Spleen (tissue), 7 donors: Measurements from ENCODE around the gene GNB1.

Experiments
- CTCF ChIP-seq, 11 experiments: fragments of 200-600 bp in 7 of 11; fragments of 450-650 bp in 4 of 11; sonication (generic) in 4 of 11; IDR thresholded peaks in 8 of 11; conservative IDR thresholded peaks in 3 of 11; 1 replicate in 7 of 11; 2 replicates in 4 of 11; pipeline versions ENCODE4 v1.4.0 to v1.8.0; 2016 to 2021; ENCODE audit warnings: antibody characterized with exemption in 11 of 11, inconsistent platforms in 4 of 11, mild to moderate bottlenecking in 1 of 11
- POLR2A ChIP-seq, 3 donors: fragments of 450-650 bp; IDR thresholded peaks; one replicate each; pipeline ENCODE4 v1.5.1; 2017; ENCODE audit warnings: antibody characterized with exemption in 3 of 3, mild to moderate bottlenecking in 1 of 3
- donor health status: DM: no; HTN: no; CAD: no; lungs with moderate emphysema.
- donor health status: DM: no; HTN: no; CAD: no.
- donor health status: DM: no; HTN: no; CAD: no.

GRCh38 chr1:1781526-1781903, 109.4 kb downstream of the GNB1 start:
- TF ChIP-seq CTCF (IDR thresholded peaks at IDR 0.05 in 8 of 11, conservative IDR thresholded peaks at IDR 0.05 in 3 of 11) (no peak), POLR2A (IDR thresholded peaks at IDR 0.05) (no peak)
